Caki2 (cell line): ENCODE data around the gene ODAD4. TPM values are rescaled to one million over a fixed set of nuclear protein-coding genes. Genes with fewer than 3 reads are reported as not detected.
"Not testable (repeated sequence)": the region's sequence is repeated elsewhere in the genome, so short reads cannot be mapped to it uniquely, and the experiment has no call there.

Experiments used
- DNase-seq: peaks from one replicate; pipeline ENCODE4 v3.0.0-alpha.2; 2015; ENCODE audit warnings: low read depth
- in situ Hi-C: cut with HindIII; loops from 2 replicates; pipeline ENCODE4 v1.10.0; 2016; ENCODE audit warnings: low sequenced_read_pairs, low pct_unique_long_range_greater_than_20kb, mixed read lengths
- total RNA-seq: library from RNA; depleted of rRNA; stranded (reverse); fragments of >200 nt; shearing (Covaris generic); gene quantifications from 2 replicates; pipeline ENCODE4 v1.2.3, GENCODE V29; 2014; ENCODE audit warnings: low replicate concordance; rRNA removed

ODAD4 gene
- total RNA-seq, 1 experiment from 2014 or later, result 2.6 TPM

DNA sequence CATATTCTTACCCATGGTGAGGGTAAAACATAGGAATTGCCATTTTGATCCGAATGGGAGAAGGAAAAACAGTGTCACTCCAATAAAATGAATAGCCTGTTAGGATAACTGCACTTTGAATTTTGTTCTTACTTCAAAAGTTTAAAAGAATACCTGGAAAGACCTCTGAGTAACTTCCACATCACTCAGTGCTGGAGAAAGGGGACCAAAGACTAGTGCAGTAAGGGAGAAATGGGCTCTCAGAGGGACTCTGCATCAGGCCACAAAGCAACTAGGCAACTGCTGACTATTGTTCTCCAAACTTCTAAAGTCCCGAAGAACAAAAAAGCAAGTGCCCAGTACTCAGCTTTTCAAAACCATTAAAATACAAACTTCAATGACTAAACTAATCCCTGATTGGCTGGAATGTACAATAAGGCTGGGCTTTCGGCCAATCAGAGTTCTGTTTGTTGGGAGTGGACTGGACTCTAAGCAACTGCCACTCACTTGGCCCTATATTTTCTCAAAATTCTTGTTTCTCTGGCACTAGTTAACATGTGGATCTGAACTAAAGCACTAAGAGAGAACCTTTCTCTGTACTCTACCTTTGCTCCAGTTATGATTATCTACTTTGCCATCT is 80.6 kb downstream of the ODAD4 start:
- DNase-seq, result no peak
- in situ Hi-C loops, result no loop called here

DNA sequence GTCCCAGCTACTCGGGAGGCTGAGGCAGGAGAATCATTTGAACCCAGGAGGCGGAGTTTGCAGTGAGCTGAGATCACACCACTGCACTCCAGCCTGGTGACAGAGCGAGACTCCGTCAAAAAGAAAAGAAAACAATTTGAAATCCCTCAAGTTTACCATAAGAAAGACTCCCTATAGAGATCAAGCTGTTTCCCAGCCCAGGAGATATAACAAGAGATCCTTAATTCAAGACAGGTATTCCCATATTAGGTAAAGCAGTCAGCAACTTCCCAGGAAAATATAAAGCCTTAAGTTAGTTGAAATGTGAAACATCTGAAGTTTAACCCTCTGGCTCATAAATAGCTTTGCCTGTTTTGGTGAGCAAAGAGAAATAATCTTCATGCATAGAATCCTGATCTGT is 81.9 kb downstream of the ODAD4 start:
- DNase-seq, in situ Hi-C loops: not testable (repeated sequence)

DNA sequence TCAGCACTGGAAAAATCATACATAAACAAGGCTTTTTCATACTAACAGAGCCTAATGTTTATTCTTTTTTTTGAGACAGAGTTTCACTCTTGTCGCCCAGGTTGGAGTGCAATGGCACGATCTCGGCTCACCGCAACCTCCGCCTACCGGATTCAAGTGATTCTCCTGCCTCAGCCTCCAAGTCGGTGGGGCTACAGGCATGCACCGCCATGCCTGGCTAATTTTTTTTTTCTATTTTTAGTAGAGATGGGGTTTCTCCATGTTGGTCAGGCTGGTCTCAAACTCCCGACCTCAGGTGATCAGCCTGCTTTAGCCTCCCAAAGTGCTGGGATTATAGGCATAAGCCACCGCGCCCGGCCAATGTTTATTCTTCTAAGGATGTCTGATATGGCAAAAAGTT is 83.3 kb downstream of the ODAD4 start:
- DNase-seq, in situ Hi-C loops: not testable (repeated sequence)

Other genes with a start within 250 kb of the ODAD4 start
- gene EIF1, start 241.7 kb upstream of the ODAD4 start, total RNA-seq, result 25.4 and 50.9 TPM in 2 replicates
- not detected in 2 replicates for gene GAST, start 218.3 kb upstream of the ODAD4 start, total RNA-seq
- not detected in 2 replicates for gene HAP1, start 196.0 kb upstream of the ODAD4 start, total RNA-seq
- gene JUP, start 143.9 kb upstream of the ODAD4 start, total RNA-seq, result 56.9 and 111 TPM in 2 replicates
- 148 and 200 TPM in 2 replicates for gene P3H4, start 118.7 kb upstream of the ODAD4 start, total RNA-seq
- 315 and 351 TPM in 2 replicates for gene FKBP10, start 117.6 kb upstream of the ODAD4 start, total RNA-seq
- 69.5 and 97.0 TPM in 2 replicates for gene NT5C3B, start 94.4 kb upstream of the ODAD4 start, total RNA-seq
- gene KLHL10, start 92.8 kb upstream of the ODAD4 start, total RNA-seq, result not detected in 2 replicates
- gene KLHL11, start 65.2 kb upstream of the ODAD4 start, total RNA-seq, result 10.3 and 15.5 TPM in 2 replicates
- 146 and 150 TPM in 2 replicates for gene ACLY, start 11.7 kb upstream of the ODAD4 start, total RNA-seq
- 50.2 and 67.0 TPM in 2 replicates for gene CNP, start 36.2 kb downstream of the ODAD4 start, total RNA-seq
- 48.4 and 72.9 TPM in 2 replicates for gene DNAJC7, start 86.8 kb downstream of the ODAD4 start, total RNA-seq
- 65.6 and 77.5 TPM in 2 replicates for gene NKIRAS2, start 89.5 kb downstream of the ODAD4 start, total RNA-seq
- 0.98 and 1.5 TPM in 2 replicates for gene C17orf113, start 120.0 kb downstream of the ODAD4 start, total RNA-seq
- not detected in 2 replicates for gene ZNF385C, start 167.9 kb downstream of the ODAD4 start, total RNA-seq
- gene DHX58, start 182.1 kb downstream of the ODAD4 start, total RNA-seq, result 21.4 and 27.0 TPM in 2 replicates
- gene KAT2A, start 190.8 kb downstream of the ODAD4 start, total RNA-seq, result 24.6 and 33.7 TPM in 2 replicates
- gene HSPB9, start 192.2 kb downstream of the ODAD4 start, total RNA-seq, result 0.20 TPM in 1 of 2 replicates, not detected in the other
- gene RAB5C, start 224.4 kb downstream of the ODAD4 start, total RNA-seq, result 122 and 165 TPM in 2 replicates